Caco-2 (cell line): ENCODE results near the gene STUB1. TPM values are rescaled to one million over a fixed set of nuclear protein-coding genes. Genes with fewer than 3 reads are reported as not detected.

Experiments
- BruUV-seq: library from RNA; stranded (reverse); fragments of 400-500 nt; replicated peaks from 2 replicates; lab custom pipeline; 2021; lab: Mats Ljungman, UMichigan
- CTCF ChIA-PET: fragments of 300-600 bp; sonication (Branson Sonifier 250); formaldehyde crosslinking; loops from one replicate; lab custom pipeline; 2022; ENCODE audit warnings: antibody characterized with exemption; lab: Charles Lee
- POLR2A ChIA-PET: fragments of 300-600 bp; sonication (Branson Sonifier 250); formaldehyde crosslinking; loops from one replicate; lab custom pipeline; 2022; ENCODE audit warnings: antibody characterized with exemption; lab: Charles Lee
- DNase-seq, 2 experiments: peaks; one replicate each; pipeline versions ENCODE4 v3.0.0 to v3.0.0-alpha.2; 2020 to 2022
- H3K27me3 ChIP-seq: replicated peaks from 2 replicates; pipeline ENCODE4 v1.6.0; 2011; ENCODE audit warnings: low read length; ENCODE audit not compliant: control insufficient read depth, insufficient read depth
- H3K36me3 ChIP-seq: 2 replicates; pipeline ENCODE4 v1.5.1; 2011; ENCODE audit warnings: low read length; ENCODE audit not compliant: control insufficient read depth, insufficient read depth
- H3K4me1 ChIP-seq: fragments of 250-450 bp; sonication (Bioruptor Pico); 2 replicates; pipeline ENCODE4 v1.5.1; 2020; ENCODE audit warnings: mild to moderate bottlenecking
- H3K4me3 ChIP-seq: 2 replicates; pipeline ENCODE4 v1.5.1; 2011; ENCODE audit warnings: low read depth, mild to moderate bottlenecking, control low read depth, low read length
- H3K9me3 ChIP-seq: fragments of 250-450 bp; sonication (Bioruptor Pico); 2 replicates; pipeline ENCODE4 v1.5.1; 2020; ENCODE audit warnings: mild to moderate bottlenecking, moderate library complexity
- H3K27ac Mint-ChIP-seq: one replicate; pipeline ENCODE4 v1.8.0; 2022; ENCODE audit warnings: mixed read lengths; ENCODE audit not compliant: unreplicated experiment
- H3K27me3 Mint-ChIP-seq: one replicate; pipeline ENCODE4 v1.8.0; 2022; ENCODE audit warnings: mixed read lengths; ENCODE audit not compliant: insufficient read depth, unreplicated experiment
- H3K36me3 Mint-ChIP-seq: one replicate; pipeline ENCODE4 v1.8.0; 2022; ENCODE audit warnings: mild to moderate bottlenecking, mixed read lengths; ENCODE audit not compliant: insufficient read depth, unreplicated experiment
- H3K4me1 Mint-ChIP-seq: one replicate; pipeline ENCODE4 v1.8.0; 2022; ENCODE audit warnings: low read depth, mixed read lengths; ENCODE audit not compliant: unreplicated experiment
- H3K4me3 Mint-ChIP-seq: one replicate; pipeline ENCODE4 v1.8.0; 2022; ENCODE audit warnings: mild to moderate bottlenecking, moderate library complexity, mixed read lengths; ENCODE audit not compliant: unreplicated experiment
- H3K9me3 Mint-ChIP-seq: one replicate; pipeline ENCODE4 v1.8.0; 2022; ENCODE audit warnings: mixed read lengths; ENCODE audit not compliant: unreplicated experiment
- intact Hi-C: fragments of 100-400 bp; cut with micrococcal nuclease; formaldehyde crosslinking; loops from one replicate; pipeline ENCODE4 v1.10.0; 2022; ENCODE audit not compliant: unreplicated experiment
- total RNA-seq: library from RNA; stranded (reverse); gene quantifications from 2 replicates; pipeline ENCODE4 v1.2.3, GENCODE V29; 2022
- TF ChIP-seq, protein P1 (sequence below), 2 experiments: fragments of 200-600 bp in 1 of 2; IDR thresholded peaks; 1 replicate in 1 of 2; 2 replicates in 1 of 2; pipeline versions ENCODE4 v1.5.1 to v1.8.0; 2011 to 2022; ENCODE audit warnings: antibody characterized with exemption in 1 of 2, control low read depth in 1 of 2, inconsistent platforms in 1 of 2, low read depth in 1 of 2, low read length in 1 of 2, mild to moderate bottlenecking in 1 of 2, moderate library complexity in 1 of 2; ENCODE audit not compliant: insufficient read depth in 1 of 2, severe bottlenecking in 1 of 2, unreplicated experiment in 1 of 2

STUB1 gene
- total RNA-seq, 1 experiment from 2014 or later = 77.8 TPM

DNA sequence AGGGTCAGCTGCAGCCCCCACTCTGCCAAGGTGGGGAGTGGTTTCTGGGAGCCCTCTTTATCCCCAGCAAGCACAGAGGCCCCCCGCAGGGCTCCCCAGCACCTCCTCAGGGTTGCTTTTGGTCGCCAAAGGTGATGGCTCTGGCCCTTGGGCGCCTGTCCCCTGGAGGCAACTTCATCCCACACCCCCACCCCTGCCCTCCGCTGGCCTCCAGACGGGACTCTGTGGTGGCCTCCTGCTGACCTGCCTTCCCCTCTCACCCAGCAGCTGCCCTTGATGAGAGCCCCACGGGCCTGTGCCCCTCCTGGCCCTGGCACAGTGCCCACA lies 20.1 kb upstream of the STUB1 start:
- H3K36me3 Mint-ChIP-seq = no peaks in the 10 kb centered on the region
- H3K4me1 Mint-ChIP-seq = no peaks in the 10 kb centered on the region
- TF ChIP-seq, protein P1, sequence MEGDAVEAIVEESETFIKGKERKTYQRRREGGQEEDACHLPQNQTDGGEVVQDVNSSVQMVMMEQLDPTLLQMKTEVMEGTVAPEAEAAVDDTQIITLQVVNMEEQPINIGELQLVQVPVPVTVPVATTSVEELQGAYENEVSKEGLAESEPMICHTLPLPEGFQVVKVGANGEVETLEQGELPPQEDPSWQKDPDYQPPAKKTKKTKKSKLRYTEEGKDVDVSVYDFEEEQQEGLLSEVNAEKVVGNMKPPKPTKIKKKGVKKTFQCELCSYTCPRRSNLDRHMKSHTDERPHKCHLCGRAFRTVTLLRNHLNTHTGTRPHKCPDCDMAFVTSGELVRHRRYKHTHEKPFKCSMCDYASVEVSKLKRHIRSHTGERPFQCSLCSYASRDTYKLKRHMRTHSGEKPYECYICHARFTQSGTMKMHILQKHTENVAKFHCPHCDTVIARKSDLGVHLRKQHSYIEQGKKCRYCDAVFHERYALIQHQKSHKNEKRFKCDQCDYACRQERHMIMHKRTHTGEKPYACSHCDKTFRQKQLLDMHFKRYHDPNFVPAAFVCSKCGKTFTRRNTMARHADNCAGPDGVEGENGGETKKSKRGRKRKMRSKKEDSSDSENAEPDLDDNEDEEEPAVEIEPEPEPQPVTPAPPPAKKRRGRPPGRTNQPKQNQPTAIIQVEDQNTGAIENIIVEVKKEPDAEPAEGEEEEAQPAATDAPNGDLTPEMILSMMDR (IDR thresholded peaks at IDR 0.05; ENCODE audit: insufficient read depth in 1 of 2, low read depth in 1 of 2, low read length in 1 of 2, severe bottlenecking in 1 of 2, unreplicated experiment in 1 of 2) = no peak
- DNase-seq = no peak
- H3K4me3 ChIP-seq = no peak overlapping the region
- CTCF ChIA-PET = no interaction called here
- no peak overlapping the region for H3K4me3 Mint-ChIP-seq
- no TSS peak for BruUV-seq
- no peaks in the 10 kb centered on the region for H3K9me3 ChIP-seq
- H3K36me3 ChIP-seq = no peaks in the 10 kb centered on the region; the same call in 1 of the 2 replicates
- H3K9me3 Mint-ChIP-seq = no peaks in the 10 kb centered on the region
- H3K4me1 ChIP-seq = no peaks in the 10 kb centered on the region
- POLR2A ChIA-PET = no interaction called here
- intact Hi-C loops = no loop called here
- no peaks in the 10 kb centered on the region for H3K27me3 ChIP-seq
- H3K27me3 Mint-ChIP-seq = no peaks in the 10 kb centered on the region
- H3K27ac Mint-ChIP-seq = no peak overlapping the region

DNA sequence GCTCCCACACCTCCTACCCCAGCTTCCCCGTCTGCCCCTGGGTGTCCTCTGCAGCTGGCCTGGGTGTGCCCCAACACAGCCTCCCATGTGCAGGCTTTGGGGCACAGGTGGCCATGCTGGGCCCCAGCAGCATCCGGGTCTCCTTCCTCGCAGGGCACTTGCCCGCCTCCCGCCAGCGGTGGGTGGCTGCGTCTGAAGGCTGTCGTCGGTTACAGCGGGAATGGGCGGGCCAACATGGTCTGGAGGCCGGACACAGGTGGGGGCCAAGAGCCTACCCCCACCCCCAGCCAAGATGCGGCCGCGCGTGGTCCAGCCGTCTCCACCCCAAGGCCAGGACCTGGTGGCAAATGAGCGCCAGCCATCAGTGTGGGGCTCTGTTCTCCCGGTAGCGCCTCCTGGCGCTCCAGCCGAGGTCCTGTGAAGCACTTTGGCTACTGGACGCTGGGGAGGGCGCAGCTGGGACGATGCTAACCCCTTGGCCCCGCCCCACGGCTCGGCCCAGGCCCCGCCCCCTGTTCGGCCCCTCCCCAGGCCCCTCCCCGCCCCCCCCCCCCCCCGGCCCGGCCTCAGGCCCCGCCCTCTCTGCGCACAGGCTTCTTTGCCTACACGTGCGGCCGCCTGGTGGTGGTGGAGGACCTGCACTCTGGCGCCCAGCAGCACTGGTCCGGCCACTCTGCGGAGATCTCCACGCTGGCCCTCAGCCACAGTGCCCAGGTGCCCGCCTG lies 19.6 kb upstream of the STUB1 start:
- BruUV-seq = no TSS peak
- Mint-ChIP-seq H3K27me3 (no peaks in the 10 kb centered on the region), H3K27ac (no peak overlapping the region), H3K4me1 (no peaks in the 10 kb centered on the region), H3K36me3 (no peaks in the 10 kb centered on the region), H3K9me3 (no peaks in the 10 kb centered on the region), H3K4me3 (no peak overlapping the region)
- H3K4me1 ChIP-seq = no peaks in the 10 kb centered on the region
- no peaks in the 10 kb centered on the region for H3K27me3 ChIP-seq
- TF ChIP-seq, protein P1 (IDR thresholded peaks at IDR 0.05; ENCODE audit: insufficient read depth in 1 of 2, low read depth in 1 of 2, low read length in 1 of 2, severe bottlenecking in 1 of 2, unreplicated experiment in 1 of 2) = no peak
- H3K4me3 ChIP-seq = no peak overlapping the region
- ChIA-PET CTCF (no interaction called here), POLR2A (no interaction called here)
- intact Hi-C loops = no loop called here
- H3K9me3 ChIP-seq = no peaks in the 10 kb centered on the region
- no peaks in the 10 kb centered on the region; the same call in 1 of the 2 replicates for H3K36me3 ChIP-seq
- peak in 1 of 2 experiments; percentile 51 for DNase-seq

DNA sequence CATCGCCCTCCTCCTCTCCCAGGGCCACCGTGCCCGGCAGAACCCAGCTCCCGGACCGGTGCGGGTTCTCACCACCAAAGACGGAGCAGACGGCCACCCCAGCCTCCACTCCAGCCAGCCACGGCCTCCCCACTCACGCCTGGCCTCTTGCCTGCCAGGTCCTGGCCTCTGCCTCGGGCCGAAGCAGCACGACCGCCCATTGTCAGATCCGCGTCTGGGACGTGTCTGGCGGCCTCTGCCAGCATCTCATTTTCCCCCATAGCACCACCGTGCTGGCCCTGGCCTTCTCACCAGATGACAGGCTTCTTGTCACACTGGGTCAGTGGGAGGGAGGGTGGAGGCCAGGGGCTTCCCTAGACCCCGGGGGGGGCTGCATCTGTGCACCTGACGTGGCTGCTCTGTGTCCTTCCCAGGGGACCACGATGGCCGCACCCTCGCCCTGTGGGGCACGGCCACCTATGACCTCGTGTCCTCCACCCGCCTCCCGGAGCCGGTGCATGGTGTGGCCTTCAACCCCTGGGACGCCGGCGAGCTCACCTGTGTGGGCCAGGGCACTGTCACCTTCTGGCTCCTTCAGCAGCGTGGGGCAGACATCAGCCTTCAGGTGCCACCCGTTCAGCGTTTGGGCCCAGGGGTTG lies 18.9 kb upstream of the STUB1 start:
- intact Hi-C loops = no loop called here
- no peak overlapping the region for H3K4me3 ChIP-seq

More for the DNA sequence above, 18.9 kb upstream of the STUB1 start:
- ChIA-PET CTCF (no interaction called here), POLR2A (no interaction called here)
- H3K27me3 ChIP-seq = no peaks in the 10 kb centered on the region
- TF ChIP-seq, protein P1 (IDR thresholded peaks at IDR 0.05; ENCODE audit: insufficient read depth in 1 of 2, low read depth in 1 of 2, low read length in 1 of 2, severe bottlenecking in 1 of 2, unreplicated experiment in 1 of 2) = no peak
- no peaks in the 10 kb centered on the region for H3K4me1 ChIP-seq
- Mint-ChIP-seq H3K4me3 (no peak overlapping the region), H3K4me1 (no peaks in the 10 kb centered on the region), H3K27me3 (no peaks in the 10 kb centered on the region), H3K36me3 (no peaks in the 10 kb centered on the region), H3K9me3 (no peaks in the 10 kb centered on the region), H3K27ac (no peak overlapping the region)
- H3K9me3 ChIP-seq = no peaks in the 10 kb centered on the region
- BruUV-seq = no TSS peak
- no peaks in the 10 kb centered on the region; the same call in 1 of the 2 replicates for H3K36me3 ChIP-seq
- DNase-seq = no peak
